Femur (tissue), 1 donor: ENCODE results near the gene NKX2-1.
"Not testable (repeated sequence)": the region's sequence is repeated elsewhere in the genome, so short reads cannot be mapped to it uniquely, and the experiment has no call there.

Source experiments
- DNase-seq: peaks from one replicate; pipeline ENCODE4 v3.0.0-alpha.2; 2017

The NKX2-1 gene

DNA sequence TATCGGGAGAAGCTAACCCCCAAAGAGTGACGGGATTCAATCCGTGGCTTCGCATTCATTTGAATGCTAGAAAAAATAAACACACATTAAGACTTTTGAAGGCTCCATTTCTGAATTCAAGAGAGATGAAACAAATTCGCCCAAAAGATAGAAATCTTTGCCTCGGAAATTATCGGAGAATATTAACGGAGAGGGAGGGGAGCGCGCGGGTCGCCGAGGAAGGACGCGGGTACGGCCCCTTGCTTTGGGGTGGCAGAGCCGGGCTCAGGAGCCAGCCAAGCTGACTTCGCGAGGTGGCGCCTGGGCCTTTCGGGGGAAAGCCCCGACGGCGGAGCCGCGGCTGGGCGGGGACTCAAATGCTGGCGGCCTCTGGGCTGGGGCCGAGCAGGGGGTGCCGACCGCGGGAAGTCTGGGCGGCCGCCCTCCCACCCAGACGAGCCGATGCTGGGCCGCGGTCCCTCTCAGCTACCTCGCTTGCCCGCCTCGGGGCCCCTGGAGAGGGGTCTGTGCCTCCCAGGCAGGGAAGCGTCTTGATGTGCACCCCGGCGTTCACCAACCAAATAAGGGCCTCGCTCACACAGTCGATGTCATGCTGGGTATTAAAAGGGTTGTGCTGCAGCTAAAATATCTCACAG lies 14.7 kb downstream of the NKX2-1 start:
- DNase-seq: no peak

DNA sequence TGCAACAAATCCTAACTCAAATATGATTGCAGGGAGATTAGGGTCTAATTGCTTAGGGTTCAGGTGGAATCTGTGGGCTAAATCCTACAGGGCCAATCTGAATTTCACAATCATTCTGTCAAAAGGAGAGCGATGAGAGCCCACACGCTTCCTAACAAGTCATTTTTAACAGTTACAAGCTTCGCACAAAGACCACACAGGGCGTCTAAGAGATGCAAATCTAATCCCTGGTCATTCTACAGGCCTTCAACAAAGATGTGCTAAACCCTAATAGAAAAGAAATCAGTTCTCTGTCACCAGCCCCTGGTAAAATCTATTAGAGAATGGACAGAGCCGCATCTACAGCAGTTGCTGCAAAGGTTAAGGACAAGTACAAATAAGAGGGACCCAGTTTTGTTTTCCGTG lies 15.3 kb downstream of the NKX2-1 start:
- no peak for DNase-seq

DNA sequence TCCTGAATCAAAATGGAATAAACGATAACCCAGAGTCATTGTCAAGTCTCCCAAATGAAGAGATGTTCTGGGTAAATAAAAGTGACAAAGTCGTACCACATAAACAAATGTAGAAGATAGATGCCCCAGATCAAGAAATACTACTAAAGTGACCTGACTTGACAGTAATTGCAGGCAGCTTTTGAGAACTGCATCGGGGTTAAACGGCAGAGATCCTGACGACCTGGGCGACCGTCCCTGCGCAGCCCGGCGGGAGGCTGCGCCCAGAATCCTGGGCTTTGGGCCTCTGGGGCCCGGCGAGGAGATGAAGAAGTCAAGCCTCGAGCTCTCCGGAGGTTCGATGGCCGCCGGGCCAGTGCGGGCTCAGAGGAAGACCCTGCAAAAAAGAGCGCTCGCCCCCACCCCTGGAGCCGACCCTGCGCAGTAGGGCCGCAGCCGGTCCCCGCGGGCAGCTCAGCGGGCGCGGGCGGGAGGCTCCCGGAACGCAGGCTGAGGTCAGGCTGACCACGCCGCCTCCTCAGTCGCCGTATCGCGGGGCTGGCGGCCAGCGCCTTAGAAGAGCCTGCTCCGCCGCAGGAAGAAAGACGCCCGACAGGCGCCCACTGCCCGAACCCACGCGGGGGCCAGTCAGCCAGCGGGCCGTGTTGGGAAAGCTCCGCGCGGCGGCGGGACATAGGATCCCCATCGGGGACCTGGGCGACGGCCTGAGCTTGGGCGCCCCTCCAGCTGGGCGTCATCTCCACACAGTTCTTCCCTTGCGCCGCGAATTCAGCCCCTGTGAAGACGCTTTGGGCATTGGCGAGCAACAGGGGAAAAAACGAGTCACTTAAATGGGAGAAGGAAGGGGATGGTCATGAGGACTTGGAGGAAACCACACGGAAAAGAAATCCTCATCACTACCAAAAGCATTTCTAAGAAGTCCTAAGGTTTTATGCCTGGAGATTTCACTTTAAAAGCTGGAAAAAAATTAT lies 16.0 kb downstream of the NKX2-1 start:
- DNase-seq: no peak

DNA sequence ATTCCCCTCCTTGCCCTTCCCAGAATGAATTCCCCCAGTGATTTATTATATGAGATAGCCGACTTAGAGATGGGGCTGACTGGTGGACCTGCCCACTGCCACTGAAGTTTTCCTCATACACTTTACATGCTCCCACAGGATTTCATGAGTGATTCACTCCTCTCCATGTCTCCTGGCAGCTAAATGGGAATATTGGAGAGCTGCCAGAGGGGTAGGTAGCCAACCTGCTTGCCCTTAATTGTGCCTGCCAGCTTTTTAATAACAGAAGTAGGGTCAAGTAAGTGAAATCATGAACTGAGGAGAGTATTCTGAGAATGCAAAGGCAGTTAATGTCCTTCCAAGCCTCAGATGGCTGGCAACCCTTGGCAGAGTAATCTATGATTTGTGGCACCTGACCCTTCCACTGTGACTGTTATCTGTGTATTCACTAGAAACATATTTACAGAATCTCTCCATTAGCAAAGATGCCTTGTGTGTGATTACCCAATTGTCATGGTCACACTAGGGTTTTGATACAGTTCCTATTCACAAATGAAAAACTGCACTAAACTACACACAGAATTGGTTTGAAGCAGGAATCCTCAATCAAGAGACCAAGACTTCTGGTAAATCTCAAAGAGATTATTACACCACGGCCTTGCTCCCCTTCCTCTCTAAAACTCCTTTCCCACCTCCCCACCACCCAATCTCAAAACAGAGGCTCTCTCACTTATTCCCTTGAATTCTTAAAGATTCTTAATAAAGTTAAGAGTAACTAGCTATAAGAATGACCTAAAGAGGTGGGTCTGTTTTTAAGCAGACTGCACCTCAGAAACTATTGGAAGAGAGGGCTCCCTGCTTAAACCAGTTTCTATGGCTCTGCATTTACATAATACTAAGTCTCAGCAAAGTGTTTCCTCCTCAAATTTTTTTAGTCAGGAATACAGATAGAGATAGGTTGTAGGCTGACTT lies 17.2 kb downstream of the NKX2-1 start:
- no peak for DNase-seq

DNA sequence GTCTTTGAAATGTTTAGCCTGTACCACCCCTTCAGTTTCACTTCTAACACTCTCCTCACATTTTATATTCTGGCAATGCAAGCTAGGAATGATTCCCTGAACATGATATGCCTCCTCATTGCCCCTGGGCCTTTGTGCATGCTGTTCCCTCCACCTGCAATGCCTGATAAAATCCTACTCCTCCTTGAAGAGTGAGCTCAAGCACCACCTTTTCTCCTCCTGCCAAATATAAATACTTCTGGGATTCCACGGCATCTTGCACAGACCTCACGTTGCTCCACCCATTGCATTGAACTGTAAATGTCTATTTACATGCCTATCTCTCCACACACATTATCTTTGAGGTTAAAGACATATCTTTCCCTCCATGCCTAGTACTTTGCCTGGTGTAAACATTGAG lies 21.1 kb downstream of the NKX2-1 start:
- DNase-seq: no peak

DNA sequence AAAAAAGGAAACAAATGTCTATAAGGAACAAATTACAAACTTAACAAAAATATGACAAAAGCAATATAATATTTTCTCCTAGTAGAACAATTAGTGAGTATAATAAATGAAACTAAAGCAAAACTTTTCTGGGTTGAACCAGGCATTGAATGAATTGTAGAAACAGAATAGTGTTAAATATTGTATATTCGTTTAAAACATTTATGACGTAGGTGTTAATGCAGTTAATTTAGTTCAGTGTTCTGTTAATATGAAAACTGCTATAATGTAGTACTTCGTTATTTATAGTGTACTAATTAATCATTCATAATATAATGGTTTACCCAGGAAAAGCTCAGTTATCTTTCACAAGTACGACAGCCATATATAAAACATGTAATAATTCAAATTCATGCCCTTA lies 23.7 kb downstream of the NKX2-1 start:
- no peak for DNase-seq

DNA sequence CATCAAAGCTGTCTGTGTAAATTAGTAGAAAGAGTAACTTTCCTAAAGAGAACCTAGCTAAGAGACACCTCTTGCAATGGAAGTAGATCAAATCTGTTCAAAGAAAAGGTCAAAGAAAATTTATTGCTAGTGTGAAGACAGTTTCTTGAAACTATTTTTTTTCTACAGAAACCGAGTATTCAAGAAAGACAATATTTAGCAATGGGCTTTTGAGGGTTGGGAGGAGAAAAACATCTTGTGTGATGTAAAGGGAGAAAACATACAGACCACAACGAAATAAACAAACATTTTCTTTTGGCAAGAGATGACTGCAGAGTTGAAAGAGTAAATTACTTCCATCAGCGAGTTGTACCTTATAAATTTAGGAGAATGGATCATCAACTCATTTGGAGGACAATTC lies 24.4 kb downstream of the NKX2-1 start:
- no peak for DNase-seq

DNA sequence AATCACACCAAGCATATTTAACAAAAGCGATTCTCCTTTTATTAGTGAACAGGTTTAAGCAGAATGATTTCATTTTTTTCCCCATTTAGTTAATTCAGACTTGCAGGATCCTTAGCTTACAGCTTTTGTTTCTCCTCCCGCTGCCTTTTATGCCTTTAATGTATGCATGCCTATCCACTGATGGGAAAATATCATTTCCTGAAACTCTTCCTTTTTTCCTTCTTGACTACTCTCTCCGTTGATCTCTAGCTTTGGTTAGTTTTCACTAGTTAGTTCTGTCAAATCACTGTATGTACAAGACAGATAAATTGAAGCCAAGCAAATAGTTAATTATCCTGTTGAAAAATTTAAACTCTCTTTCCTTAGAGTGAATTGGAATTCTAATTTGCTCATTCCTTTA lies 26.3 kb downstream of the NKX2-1 start:
- DNase-seq: no peak

DNA sequence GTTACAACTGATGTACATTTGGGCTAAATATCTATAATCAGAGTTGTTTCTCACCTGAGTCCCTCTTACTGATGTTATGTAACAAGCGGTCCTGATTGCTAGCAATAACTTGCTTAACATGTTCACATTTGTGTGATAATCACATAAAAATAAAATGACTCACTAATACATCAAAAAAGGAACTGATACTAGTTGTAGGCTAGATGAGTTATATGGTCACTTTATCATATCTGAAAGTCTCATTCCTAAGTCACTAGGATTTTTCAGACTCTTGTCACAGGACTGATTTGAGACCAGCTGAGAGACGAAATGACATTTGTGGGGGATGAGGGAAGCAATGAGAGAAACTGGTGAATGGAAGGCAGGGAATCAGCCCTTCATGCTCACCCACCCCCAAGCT lies 34.3 kb downstream of the NKX2-1 start:
- DNase-seq: no peak

DNA sequence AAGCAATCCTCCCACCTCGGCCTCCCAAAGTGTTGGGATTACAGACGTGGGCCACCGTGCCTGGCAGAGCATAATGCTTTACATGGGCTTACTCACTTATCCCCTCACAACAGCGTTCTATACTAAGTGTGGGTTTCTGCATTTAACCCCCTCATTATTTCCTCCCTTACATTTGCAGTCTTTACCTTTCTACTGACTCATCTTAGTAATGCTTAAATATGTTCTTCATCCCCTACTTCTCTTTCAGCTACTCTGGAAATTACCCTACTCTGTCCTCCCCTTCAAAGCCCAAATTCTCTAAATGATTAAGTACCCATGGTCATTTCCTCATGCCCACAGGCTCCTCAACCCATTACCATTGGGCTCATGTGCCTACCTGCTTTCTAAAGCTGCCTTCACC lies 40.7 kb downstream of the NKX2-1 start:
- DNase-seq: no peak

DNA sequence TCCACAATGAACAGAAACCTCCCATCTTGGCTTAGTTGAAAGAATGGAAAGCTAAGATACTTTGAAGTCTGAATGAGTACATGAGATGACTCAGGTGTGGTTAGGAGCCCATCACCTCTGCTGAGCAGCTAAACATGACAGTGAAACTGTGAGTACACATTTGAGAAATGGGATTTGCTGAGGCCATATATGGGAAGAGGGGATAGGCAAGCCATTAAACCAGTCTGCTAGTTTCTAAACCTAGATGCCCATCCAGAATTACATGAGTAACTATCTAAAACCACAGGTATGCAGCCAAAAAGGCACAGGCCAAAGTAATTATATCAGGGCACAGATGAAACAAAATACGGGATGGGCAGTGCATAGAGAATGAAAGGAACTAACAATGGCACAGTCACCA lies 41.2 kb downstream of the NKX2-1 start:
- no peak for DNase-seq

DNA sequence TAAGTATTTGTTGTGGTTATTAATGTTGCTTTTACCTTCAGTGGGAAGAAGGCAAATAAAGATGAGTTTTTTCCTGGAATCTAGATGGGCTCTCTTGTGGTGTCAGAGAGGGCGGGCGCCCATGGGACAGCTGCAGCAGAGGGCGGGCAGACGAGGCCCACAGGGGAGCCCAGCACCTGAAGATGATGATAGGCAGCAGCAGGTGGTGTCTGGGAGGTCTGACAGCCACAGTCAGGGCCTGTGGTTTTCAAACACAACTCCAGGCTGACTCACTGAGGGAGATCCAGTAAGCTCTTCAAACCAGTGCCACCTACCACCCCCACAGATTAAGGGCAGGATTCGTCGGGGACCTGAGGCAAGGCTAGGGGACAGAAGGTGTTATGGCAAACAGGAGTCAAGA lies 42.8 kb downstream of the NKX2-1 start:
- no peak for DNase-seq

DNA sequence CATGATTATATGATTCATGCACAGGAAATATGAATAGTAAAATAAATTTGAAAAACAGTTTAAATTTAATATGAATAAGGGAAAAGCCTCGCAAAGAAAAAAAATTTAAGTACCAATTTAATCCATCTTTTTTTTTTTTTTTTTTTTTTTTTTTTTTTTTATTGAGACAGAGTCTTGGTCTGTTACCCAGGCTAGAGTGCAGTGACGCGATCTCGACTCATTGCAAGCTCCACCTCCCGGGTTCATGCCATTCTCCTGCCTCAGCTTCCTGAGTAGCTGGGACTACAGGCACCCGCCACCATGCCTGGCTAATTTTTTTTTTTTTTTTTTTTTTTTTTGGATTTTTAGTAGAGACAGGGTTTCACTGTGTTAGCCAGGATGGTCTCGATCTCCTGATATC lies 44.0 kb downstream of the NKX2-1 start:
- DNase-seq: not testable (repeated sequence)

DNA sequence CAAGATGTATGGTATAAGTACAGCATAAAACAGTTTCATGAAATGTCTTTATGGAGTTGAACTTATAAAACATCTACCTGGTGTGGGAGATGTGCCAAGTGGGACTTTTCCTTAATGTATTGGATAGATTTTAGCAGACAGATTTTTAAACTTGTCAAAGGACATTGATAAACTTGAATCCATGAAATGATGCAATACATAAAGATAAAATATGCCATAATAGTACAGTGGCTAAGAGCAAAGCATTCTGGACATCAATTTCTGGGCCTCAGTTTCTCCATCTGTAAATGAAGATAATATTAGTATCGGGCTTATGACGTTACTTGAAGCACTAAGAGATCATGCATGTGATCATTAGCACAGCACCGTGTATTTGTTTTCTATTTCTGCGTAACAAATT lies 45.4 kb downstream of the NKX2-1 start:
- DNase-seq: no peak

DNA sequence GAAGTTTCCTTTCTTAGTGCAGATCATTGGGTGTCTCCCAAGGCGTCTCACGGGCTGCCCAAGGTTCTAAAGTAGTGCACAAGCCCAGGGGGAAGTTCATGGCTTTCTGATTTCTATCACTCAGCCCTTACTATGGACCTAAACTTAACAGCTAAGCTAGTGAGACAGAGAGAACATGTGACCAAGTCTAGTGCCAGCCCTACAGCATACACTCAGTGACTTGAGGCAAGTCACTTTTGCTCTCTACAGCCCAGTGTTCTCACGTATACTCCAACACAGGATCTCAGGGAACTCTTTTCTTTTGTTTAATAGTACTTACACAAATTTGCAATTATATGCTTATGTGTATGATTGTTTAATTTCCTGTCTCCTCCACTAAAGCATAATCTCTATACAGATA lies 48.6 kb downstream of the NKX2-1 start:
- no peak for DNase-seq

DNA sequence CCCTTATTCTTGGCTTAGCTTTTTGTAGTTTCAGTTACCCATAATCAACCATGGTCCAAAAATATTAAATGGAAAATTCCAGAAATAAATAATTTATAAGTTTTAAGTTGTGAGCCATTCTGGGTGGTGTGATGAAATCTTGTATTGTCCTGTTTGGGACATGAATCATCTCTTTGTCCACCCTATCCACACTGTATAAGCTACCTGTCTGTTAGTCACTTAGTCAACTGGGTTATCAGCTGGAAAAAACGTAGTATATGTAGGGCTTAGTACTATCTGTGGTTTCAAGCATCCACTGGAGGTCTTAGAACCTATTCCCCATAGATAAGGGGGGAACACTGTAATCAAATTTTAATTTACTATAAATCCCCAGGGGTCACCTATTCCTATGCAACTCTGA lies 52.7 kb downstream of the NKX2-1 start:
- no peak for DNase-seq
